Loucy (cell line): Measurements from ENCODE around the gene TTC39B.

ENCODE experiments used
- H2AFZ ChIP-seq: fragments of 200-600 bp; sonication (generic); 2 replicates; pipeline ENCODE4 v1.6.0; 2016; ENCODE audit warnings: antibody characterized with exemption, mild to moderate bottlenecking, low read length, moderate library complexity
- H3F3A ChIP-seq: fragments of 200-600 bp; 2 replicates; pipeline ENCODE4 v1.6.0; 2016; ENCODE audit warnings: antibody characterized with exemption, low read depth, mild to moderate bottlenecking
- H3K27me3 ChIP-seq: fragments of 200-600 bp; sonication (generic); 2 replicates; pipeline ENCODE4 v1.6.1; 2014; ENCODE audit warnings: low read length, mild to moderate bottlenecking; ENCODE audit not compliant: insufficient read depth, poor library complexity, severe bottlenecking
- H3K36me3 ChIP-seq: fragments of 200-600 bp; sonication (generic); 2 replicates; pipeline ENCODE4 v1.6.1; 2016; ENCODE audit warnings: low read length; ENCODE audit not compliant: insufficient read depth
- H3K4me1 ChIP-seq: fragments of 200-600 bp; sonication (generic); 2 replicates; pipeline ENCODE4 v1.5.1; 2014; ENCODE audit warnings: low read length, mild to moderate bottlenecking; ENCODE audit not compliant: insufficient read depth, poor library complexity, severe bottlenecking
- H3K4me2 ChIP-seq: fragments of 200-600 bp; sonication (generic); 2 replicates; pipeline ENCODE4 v1.6.0; 2014; ENCODE audit warnings: antibody characterized with exemption, low read length, low read depth, mild to moderate bottlenecking; ENCODE audit not compliant: poor library complexity, severe bottlenecking
- H3K4me3 ChIP-seq: fragments of 200-600 bp; sonication (generic); 2 replicates; pipeline ENCODE4 v1.5.1; 2014; ENCODE audit warnings: low read length, mild to moderate bottlenecking, mixed read lengths; ENCODE audit not compliant: poor library complexity, severe bottlenecking
- H3K79me2 ChIP-seq: fragments of 200-600 bp; sonication (generic); 2 replicates; pipeline ENCODE4 v1.6.1; 2014; ENCODE audit warnings: low read length; ENCODE audit not compliant: insufficient read depth
- H3K9ac ChIP-seq: fragments of 200-600 bp; sonication (generic); 2 replicates; pipeline ENCODE4 v1.6.0; 2014; ENCODE audit warnings: mild to moderate bottlenecking, low read depth, low read length, moderate library complexity; ENCODE audit not compliant: poor library complexity, severe bottlenecking
- H3K9me2 ChIP-seq: fragments of 200-600 bp; sonication (generic); replicated peaks from 2 replicates; pipeline ENCODE4 v1.6.1; 2016; ENCODE audit warnings: low read depth, low read length, mixed read lengths
- H3K9me3 ChIP-seq: fragments of 200-600 bp; sonication (generic); 2 replicates; pipeline ENCODE4 v1.6.1; 2014; ENCODE audit warnings: mild to moderate bottlenecking, antibody characterized with exemption, low read length, low read depth; ENCODE audit not compliant: insufficient read depth
- H4K20me1 ChIP-seq: fragments of 200-600 bp; sonication (generic); 2 replicates; pipeline ENCODE4 v1.6.0; 2014; ENCODE audit warnings: antibody characterized with exemption, low read length, mild to moderate bottlenecking; ENCODE audit not compliant: insufficient read depth, poor library complexity, severe bottlenecking
- EZH2phosphoT487 ChIP-seq: fragments of 200-600 bp; IDR thresholded peaks from 2 replicates; pipeline ENCODE4 v1.6.1; 2018; ENCODE audit warnings: antibody characterized with exemption, mild to moderate bottlenecking, moderate library complexity, borderline replicate concordance
- TF ChIP-seq, protein P1 (sequence below): fragments of 200-600 bp; sonication (generic); conservative IDR thresholded peaks from 2 replicates; pipeline ENCODE4 v1.5.1; 2014; ENCODE audit warnings: mild to moderate bottlenecking, antibody characterized with exemption, low read length

Gene TTC39B

DNA sequence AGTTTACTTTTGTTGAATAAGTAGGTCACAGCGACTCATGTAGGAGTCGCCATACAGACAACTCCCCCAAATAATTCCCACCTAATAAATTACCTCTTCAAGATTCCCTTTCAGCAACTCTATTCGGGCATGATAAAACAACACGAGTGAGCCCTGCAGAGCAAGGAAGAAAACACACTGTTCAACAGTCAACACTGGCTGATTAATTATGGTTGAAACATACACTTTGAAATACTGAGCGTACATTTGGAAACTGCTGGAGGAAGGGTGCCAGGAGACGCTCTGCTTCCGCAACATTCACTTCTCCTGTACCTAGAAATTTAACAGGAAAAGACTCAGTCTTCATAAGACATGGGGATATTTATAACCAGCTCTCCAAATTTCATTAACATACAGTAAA is 117.5 kb downstream of the TTC39B start:
- TF ChIP-seq, protein P1, sequence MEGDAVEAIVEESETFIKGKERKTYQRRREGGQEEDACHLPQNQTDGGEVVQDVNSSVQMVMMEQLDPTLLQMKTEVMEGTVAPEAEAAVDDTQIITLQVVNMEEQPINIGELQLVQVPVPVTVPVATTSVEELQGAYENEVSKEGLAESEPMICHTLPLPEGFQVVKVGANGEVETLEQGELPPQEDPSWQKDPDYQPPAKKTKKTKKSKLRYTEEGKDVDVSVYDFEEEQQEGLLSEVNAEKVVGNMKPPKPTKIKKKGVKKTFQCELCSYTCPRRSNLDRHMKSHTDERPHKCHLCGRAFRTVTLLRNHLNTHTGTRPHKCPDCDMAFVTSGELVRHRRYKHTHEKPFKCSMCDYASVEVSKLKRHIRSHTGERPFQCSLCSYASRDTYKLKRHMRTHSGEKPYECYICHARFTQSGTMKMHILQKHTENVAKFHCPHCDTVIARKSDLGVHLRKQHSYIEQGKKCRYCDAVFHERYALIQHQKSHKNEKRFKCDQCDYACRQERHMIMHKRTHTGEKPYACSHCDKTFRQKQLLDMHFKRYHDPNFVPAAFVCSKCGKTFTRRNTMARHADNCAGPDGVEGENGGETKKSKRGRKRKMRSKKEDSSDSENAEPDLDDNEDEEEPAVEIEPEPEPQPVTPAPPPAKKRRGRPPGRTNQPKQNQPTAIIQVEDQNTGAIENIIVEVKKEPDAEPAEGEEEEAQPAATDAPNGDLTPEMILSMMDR = no peak
- no peak for TF ChIP-seq EZH2phosphoT487
- no peaks in the 10 kb centered on the region for H3K27me3 ChIP-seq
- no peak overlapping the region for H3K4me2 ChIP-seq
- no peak overlapping the region for H3K9ac ChIP-seq
- no peaks in the 10 kb centered on the region for H4K20me1 ChIP-seq
- H3K4me3 ChIP-seq = no peak overlapping the region
- H3K9me2 ChIP-seq = no peaks in the 10 kb centered on the region
- no peaks in the 10 kb centered on the region for H3F3A ChIP-seq
- H3K36me3 ChIP-seq = peaks cover 16% of the 10 kb centered on the region; the same call in 1 of the 2 replicates
- H3K9me3 ChIP-seq = no peaks in the 10 kb centered on the region
- peaks cover 11% of the 10 kb centered on the region for H3K4me1 ChIP-seq
- H3K79me2 ChIP-seq = no peaks in the 10 kb centered on the region
- H2AFZ ChIP-seq = no peak overlapping the region

- H3K27me3 ChIP-seq = no peaks in the 10 kb centered on the region
- H3K4me2 ChIP-seq = no peak overlapping the region
- peaks cover 16% of the 10 kb centered on the region; the same call in 1 of the 2 replicates for H3K36me3 ChIP-seq
- no peak overlapping the region for H3K4me3 ChIP-seq
- H3K9me3 ChIP-seq = no peaks in the 10 kb centered on the region
- H4K20me1 ChIP-seq = no peaks in the 10 kb centered on the region
- no peak overlapping the region for H3K9ac ChIP-seq
- H3K9me2 ChIP-seq = no peaks in the 10 kb centered on the region
- H3F3A ChIP-seq = no peaks in the 10 kb centered on the region
- H3K4me1 ChIP-seq = peaks cover 11% of the 10 kb centered on the region
- no peaks in the 10 kb centered on the region for H3K79me2 ChIP-seq
- no peak for TF ChIP-seq EZH2phosphoT487
- TF ChIP-seq, protein P1 = no peak
- H2AFZ ChIP-seq = no peak overlapping the region
Observed at GRCh38 chr9:15187589-15187988, 119.4 kb downstream of the TTC39B start.

- no peak for TF ChIP-seq EZH2phosphoT487
- TF ChIP-seq, protein P1 = no peak
- Histone ChIP-seq H3K79me2 (no peaks in the 10 kb centered on the region), H3K4me2 (no peak overlapping the region), H3K9me3 (no peaks in the 10 kb centered on the region), H3K36me3 (peaks cover 11% of the 10 kb centered on the region; the same call in 1 of the 2 replicates), H3K9ac (no peak overlapping the region), H3K4me1 (no peaks in the 10 kb centered on the region), H3K27me3 (no peaks in the 10 kb centered on the region), H2AFZ (no peak overlapping the region), H4K20me1 (no peaks in the 10 kb centered on the region), H3F3A (no peaks in the 10 kb centered on the region), H3K9me2 (no peaks in the 10 kb centered on the region), H3K4me3 (no peak overlapping the region)
Observed at GRCh38 chr9:15182730-15183129, 124.3 kb downstream of the TTC39B start.
